MM.1S (cell line): ENCODE data around the gene EFNA4.

Experiments used
- EZH2 ChIP-seq: fragments of 300-600 bp; sonication (generic); optimal IDR thresholded peaks from 2 replicates; pipeline ENCODE3; 2017; ENCODE audit warnings: low read depth, mild to moderate bottlenecking, antibody characterized with exemption, low read length, mixed read lengths
- EZH2phosphoT487 ChIP-seq: fragments of 300-600 bp; sonication (generic); IDR thresholded peaks from 2 replicates; pipeline ENCODE4 v1.6.1; 2018; ENCODE audit warnings: antibody characterized with exemption, low read length
- TF ChIP-seq, protein P1 (sequence below): fragments of 300-600 bp; sonication (generic); IDR thresholded peaks from 2 replicates; pipeline ENCODE4 v1.5.1; 2016; ENCODE audit warnings: antibody characterized with exemption, low read length, mixed read lengths

DNA sequence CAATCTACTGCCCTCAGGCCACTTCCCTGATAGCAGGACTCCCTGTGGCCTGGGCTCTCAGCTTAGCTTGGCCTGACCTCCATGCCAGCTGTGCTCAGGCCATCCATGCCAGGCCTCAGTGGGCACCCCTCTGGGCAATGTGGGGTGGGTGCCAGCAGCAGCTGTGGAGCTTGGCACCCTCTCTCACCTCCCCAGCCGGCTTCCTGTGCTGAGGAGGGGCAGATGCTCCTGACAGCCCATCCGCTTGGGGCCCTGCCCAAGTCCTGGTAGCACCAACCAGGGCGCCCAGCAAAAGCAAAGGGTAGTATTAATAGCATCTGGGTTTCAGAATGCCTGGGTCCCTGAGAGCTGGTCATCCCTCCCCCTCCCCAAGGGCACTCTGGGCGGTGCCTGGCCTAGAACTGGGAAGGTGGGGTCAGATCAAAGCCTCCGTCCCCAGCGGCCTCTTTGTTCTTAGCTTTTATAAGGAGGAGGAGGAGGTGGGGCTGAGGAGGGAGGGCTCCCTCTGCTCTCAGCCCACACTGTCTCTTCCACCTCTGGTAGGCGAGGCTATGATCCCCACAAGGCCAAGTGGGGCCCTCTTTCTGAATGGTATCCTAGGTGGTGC is 6.1 kb downstream of the EFNA4 start:
- TF ChIP-seq, protein P1, sequence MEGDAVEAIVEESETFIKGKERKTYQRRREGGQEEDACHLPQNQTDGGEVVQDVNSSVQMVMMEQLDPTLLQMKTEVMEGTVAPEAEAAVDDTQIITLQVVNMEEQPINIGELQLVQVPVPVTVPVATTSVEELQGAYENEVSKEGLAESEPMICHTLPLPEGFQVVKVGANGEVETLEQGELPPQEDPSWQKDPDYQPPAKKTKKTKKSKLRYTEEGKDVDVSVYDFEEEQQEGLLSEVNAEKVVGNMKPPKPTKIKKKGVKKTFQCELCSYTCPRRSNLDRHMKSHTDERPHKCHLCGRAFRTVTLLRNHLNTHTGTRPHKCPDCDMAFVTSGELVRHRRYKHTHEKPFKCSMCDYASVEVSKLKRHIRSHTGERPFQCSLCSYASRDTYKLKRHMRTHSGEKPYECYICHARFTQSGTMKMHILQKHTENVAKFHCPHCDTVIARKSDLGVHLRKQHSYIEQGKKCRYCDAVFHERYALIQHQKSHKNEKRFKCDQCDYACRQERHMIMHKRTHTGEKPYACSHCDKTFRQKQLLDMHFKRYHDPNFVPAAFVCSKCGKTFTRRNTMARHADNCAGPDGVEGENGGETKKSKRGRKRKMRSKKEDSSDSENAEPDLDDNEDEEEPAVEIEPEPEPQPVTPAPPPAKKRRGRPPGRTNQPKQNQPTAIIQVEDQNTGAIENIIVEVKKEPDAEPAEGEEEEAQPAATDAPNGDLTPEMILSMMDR = no peak
- TF ChIP-seq EZH2 = no peak
- no peak for TF ChIP-seq EZH2phosphoT487
